GM15510 (cell line): ENCODE data around the gene MYBL2.

Experiments used
- POLR2A ChIP-seq: IDR thresholded peaks from 3 replicates; pipeline ENCODE4 v1.6.1; 2011; ENCODE audit warnings: borderline replicate concordance; ENCODE audit not compliant: insufficient read length; ENCODE audit errors: extremely low read depth

The MYBL2 gene

GRCh38 chr20:43666376-43667328, at the start of gene MYBL2:
Gene MYBL2, plus strand, starts transcription at chr20:43667114. Its CDS starts 170 bp downstream, at chr20:43667284.
- peak; percentile 81 for TF ChIP-seq POLR2A

GRCh38 chr20:43631598-43631997, 35.3 kb upstream of the MYBL2 start:
- TF ChIP-seq POLR2A, result no peak

GRCh38 chr20:43636429-43636828, 30.5 kb upstream of the MYBL2 start:
- no peak for TF ChIP-seq POLR2A

- no peak for TF ChIP-seq POLR2A
These were observed 24.4 kb upstream of the MYBL2 start for GRCh38 chr20:43642548-43642947.

- TF ChIP-seq POLR2A, result no peak
These were observed 15.9 kb upstream of the MYBL2 start for GRCh38 chr20:43650997-43651525.

GRCh38 chr20:43653966-43654365, 12.9 kb upstream of the MYBL2 start:
- no peak for TF ChIP-seq POLR2A

- TF ChIP-seq POLR2A, result no peak
These were observed 11.0 kb upstream of the MYBL2 start for GRCh38 chr20:43655937-43656336.

- TF ChIP-seq POLR2A, result no peak
These were observed 8.7 kb upstream of the MYBL2 start for GRCh38 chr20:43658069-43658722.

GRCh38 chr20:43658723-43659419, 8.0 kb upstream of the MYBL2 start:
- TF ChIP-seq POLR2A, result no peak

GRCh38 chr20:43662943-43663655, 3.8 kb upstream of the MYBL2 start:
- TF ChIP-seq POLR2A, result no peak

GRCh38 chr20:43665466-43666176, 1.3 kb upstream of the MYBL2 start:
- no peak for TF ChIP-seq POLR2A

- TF ChIP-seq POLR2A, result no peak
These were observed 623 bp downstream of the MYBL2 start for GRCh38 chr20:43667341-43668132.

- TF ChIP-seq POLR2A, result no peak
These were observed 2.4 kb downstream of the MYBL2 start for GRCh38 chr20:43669332-43669731.
